ENCODE measurements around the gene FEM1A. TPM values are rescaled to one million over a fixed set of nuclear protein-coding genes. Genes with fewer than 3 reads are reported as not detected.

The FEM1A gene
- total RNA-seq, 5 donors from 2014 or later (not counting 1 experiment from before 2014, with no cell fraction given), result 9.7 to 17.7 (median 16.1) TPM

DNA sequence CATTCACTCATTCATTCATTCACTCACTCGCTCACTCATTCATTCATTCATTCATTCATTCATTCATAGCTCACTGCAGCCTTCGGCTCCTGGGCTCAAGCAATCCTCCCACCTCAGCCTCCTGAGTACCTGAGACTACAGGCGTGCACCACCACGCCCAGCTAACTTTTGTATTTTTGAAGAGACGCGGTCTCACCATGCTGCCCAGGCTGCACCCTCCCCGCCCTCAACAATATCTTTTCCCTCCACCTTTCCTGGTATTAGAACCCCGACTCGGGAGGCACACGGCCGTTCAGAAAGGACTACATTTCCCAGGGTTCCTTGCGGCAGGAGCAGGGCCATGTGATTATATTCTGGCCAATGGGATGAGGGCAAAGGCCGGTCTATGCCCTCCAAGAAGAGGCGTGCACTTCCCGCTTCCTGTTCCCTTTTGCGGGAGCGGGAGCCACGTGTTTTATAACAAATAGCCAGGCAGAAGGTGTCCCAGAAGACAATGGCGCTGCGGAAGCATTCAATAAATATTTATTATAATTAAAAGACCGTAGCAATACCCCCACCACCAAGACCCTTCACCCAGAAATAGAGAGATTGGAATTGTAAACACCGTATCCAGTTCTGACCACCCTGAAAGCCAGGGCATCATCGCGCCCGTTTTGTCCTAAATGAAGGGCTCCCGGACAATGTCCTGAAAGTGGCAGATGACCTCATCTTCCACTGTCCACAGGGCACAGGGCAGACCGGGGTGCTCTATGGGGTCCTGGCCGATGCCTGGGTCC lies 24.1 kb downstream of the FEM1A start:
- Mint-ChIP-seq H3K4me3 (peak overlapping the region; percentile 69 to 81 (median 73)), H3K27me3 (no peaks in the 10 kb centered on the region), H3K27ac (peak overlapping the region; percentile 71 to 78), H3K9me3 (no peaks in the 10 kb centered on the region), H3K36me3 (peaks cover 3% of the 10 kb centered on the region), H3K4me1 (peaks cover 17 to 28% (median 19%) of the 10 kb centered on the region in 3 donors)
- WGBS (ENCODE audit: insufficient coverage), result 61% methylated on average over 17 of the region's 28 CpGs
- Histone ChIP-seq H3K27ac (ENCODE audit: low read length) (no peak overlapping the region), H3K9me3 (no peaks in the 10 kb centered on the region), H3K36me3 (ENCODE audit: control insufficient read depth in 2 of 2, extremely low read depth in 1 of 2, insufficient read depth in 1 of 2, low read length in 1 of 2) (peaks cover 4 to 16% of the 10 kb centered on the region in 2 donors), H3K4me1 (ENCODE audit: control insufficient read depth in 1 of 2, extremely low read depth in 1 of 2, insufficient read depth in 2 of 2, low read length in 2 of 2) (peaks cover 0 to 17% of the 10 kb centered on the region in 2 experiments), H3K27me3 (replicated peaks in 1 of 2; ENCODE audit: control insufficient read depth in 2 of 2, extremely low read depth in 1 of 2, insufficient read depth in 2 of 2, low read length in 1 of 2) (no peaks in the 10 kb centered on the region), H3K4me3 (ENCODE audit: control insufficient read depth in 1 of 2, extremely low read depth in 1 of 2, low read length in 1 of 2) (peak overlapping the region; percentile 31 to 40)
- ATAC-seq (replicated peaks in 1 of 4), result peak; percentile 89 to 94 (median 90)
- POLR2A ChIA-PET, result no interaction called here
- CTCF ChIA-PET, result interaction anchor here in 1 of 2 donors (1.6 kb wide), 1 partner anchor 96 kb away, joined by 6 read pairs; no protein-coding TSS in a partner anchor
- peak; percentile 35 to 87 (median 64) for DNase-seq

DNA sequence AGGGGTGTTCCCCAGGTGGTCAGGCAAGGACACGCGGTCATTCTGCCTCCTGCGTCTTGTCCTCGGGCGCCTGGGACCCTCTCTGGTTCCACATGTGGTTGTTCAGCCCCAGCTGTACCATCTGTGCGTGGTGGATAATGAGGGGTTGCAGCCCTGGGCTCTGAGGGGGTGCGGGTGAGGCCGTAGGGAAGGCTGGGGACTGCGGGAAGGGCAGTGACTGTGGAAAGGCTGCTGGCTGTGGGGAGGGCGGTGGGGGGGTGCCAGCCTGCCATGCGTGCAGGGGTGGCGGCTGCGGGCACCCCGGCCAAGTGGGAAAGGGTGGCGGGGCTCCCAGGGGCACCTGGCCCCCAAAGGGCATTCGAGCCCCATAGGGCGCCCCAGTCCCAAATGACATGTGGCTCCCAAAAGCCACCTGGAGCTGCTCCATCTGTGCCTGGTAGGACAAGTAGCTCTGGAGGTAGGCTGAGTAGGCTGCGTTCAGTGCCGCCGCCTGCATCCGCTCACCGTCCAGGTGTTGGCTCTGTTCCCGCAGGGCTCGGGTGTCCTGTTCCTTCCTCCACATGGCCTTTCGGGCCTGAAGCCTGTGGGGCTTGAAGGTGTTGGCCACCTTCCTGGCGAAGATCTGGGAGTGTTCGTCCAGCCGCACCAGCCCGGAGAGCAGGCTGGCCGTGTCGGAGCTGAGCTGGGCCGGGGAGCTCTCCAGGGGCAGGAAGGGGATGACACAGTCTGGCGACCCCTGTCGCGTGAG lies 24.8 kb downstream of the FEM1A start:
- H3K27ac Mint-ChIP-seq, result peak overlapping the region in 1 of 2 donors; percentile 78
- H3K27me3 ChIP-seq (replicated peaks in 1 of 2; ENCODE audit: control insufficient read depth in 2 of 2, extremely low read depth in 1 of 2, insufficient read depth in 2 of 2, low read length in 1 of 2), result no peaks in the 10 kb centered on the region
- H3K36me3 ChIP-seq (ENCODE audit: control insufficient read depth in 2 of 2, extremely low read depth in 1 of 2, insufficient read depth in 1 of 2, low read length in 1 of 2), result peaks cover 4 to 16% of the 10 kb centered on the region in 2 donors
- peak overlapping the region in 1 of 3 donors; percentile 81 for H3K4me3 Mint-ChIP-seq
- CTCF ChIA-PET, result interaction anchor here in 1 of 2 donors (0.6 kb wide), 1 partner anchor 10 kb away, joined by 4 read pairs; no protein-coding TSS in a partner anchor
- POLR2A ChIA-PET, result interaction anchor here in 1 of 2 donors (0.6 kb wide), 1 partner anchor 1593 kb away, joined by 19 read pairs; no protein-coding TSS in a partner anchor
- H3K4me3 ChIP-seq (ENCODE audit: control insufficient read depth in 1 of 2, extremely low read depth in 1 of 2, low read length in 1 of 2), result no peak overlapping the region
- H3K27ac ChIP-seq (ENCODE audit: low read length), result no peak overlapping the region
- peaks cover 17 to 26% (median 18%) of the 10 kb centered on the region in 3 donors for H3K4me1 Mint-ChIP-seq
- H3K9me3 Mint-ChIP-seq, result no peaks in the 10 kb centered on the region
- peaks cover 5% of the 10 kb centered on the region for H3K36me3 Mint-ChIP-seq
- no peaks in the 10 kb centered on the region for H3K9me3 ChIP-seq
- DNase-seq (no peak), ATAC-seq (replicated peaks in 1 of 4) (no peak)
- 97% methylated on average over 32 of the region's 35 CpGs for WGBS (ENCODE audit: insufficient coverage)
- peaks cover 0 to 16% of the 10 kb centered on the region in 2 experiments for H3K4me1 ChIP-seq (ENCODE audit: control insufficient read depth in 1 of 2, extremely low read depth in 1 of 2, insufficient read depth in 2 of 2, low read length in 2 of 2)
- no peaks in the 10 kb centered on the region for H3K27me3 Mint-ChIP-seq

DNA sequence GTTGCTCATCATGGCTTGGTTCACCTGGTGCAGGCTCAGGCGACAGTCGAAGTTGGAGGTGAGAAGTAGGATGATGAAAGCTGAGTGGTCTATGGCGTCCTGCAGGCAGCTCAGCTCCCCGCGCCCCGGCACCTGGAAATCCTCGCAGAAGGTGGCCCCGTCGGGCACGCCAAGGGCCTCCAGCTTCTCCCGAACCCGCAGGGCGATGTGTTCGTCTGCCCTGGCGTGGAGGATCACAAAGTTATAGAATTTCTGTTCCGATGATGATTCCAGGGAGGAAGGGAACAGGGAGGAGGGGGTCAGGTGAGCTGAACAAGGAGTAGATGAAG lies 25.4 kb downstream of the FEM1A start:
- H3K27me3 ChIP-seq (replicated peaks in 1 of 2; ENCODE audit: control insufficient read depth in 2 of 2, extremely low read depth in 1 of 2, insufficient read depth in 2 of 2, low read length in 1 of 2), result no peaks in the 10 kb centered on the region
- WGBS (ENCODE audit: insufficient coverage), result 97% methylated on average over 16 of the region's 16 CpGs
- H3K9me3 Mint-ChIP-seq, result no peaks in the 10 kb centered on the region
- CTCF ChIA-PET, result interaction anchor here in 1 of 2 donors (0.6 kb wide), 1 partner anchor 9 kb away, joined by 4 read pairs; no protein-coding TSS in a partner anchor
- peaks cover 4 to 16% of the 10 kb centered on the region in 2 donors for H3K36me3 ChIP-seq (ENCODE audit: control insufficient read depth in 2 of 2, extremely low read depth in 1 of 2, insufficient read depth in 1 of 2, low read length in 1 of 2)
- no peaks in the 10 kb centered on the region for H3K27me3 Mint-ChIP-seq
- H3K4me3 ChIP-seq (ENCODE audit: control insufficient read depth in 1 of 2, extremely low read depth in 1 of 2, low read length in 1 of 2), result no peak overlapping the region
- ATAC-seq (replicated peaks in 1 of 4) (no peak), DNase-seq (no peak)
- H3K4me1 Mint-ChIP-seq, result peaks cover 13 to 22% (median 14%) of the 10 kb centered on the region in 3 donors
- POLR2A ChIA-PET, result interaction anchor here in 1 of 2 donors (0.6 kb wide), 1 partner anchor 1594 kb away, joined by 19 read pairs; no protein-coding TSS in a partner anchor
- no peaks in the 10 kb centered on the region for H3K9me3 ChIP-seq
- H3K36me3 Mint-ChIP-seq, result peaks cover 5% of the 10 kb centered on the region
- no peak overlapping the region for H3K27ac ChIP-seq (ENCODE audit: low read length)
- H3K27ac Mint-ChIP-seq, result no peak overlapping the region
- H3K4me1 ChIP-seq (ENCODE audit: control insufficient read depth in 1 of 2, extremely low read depth in 1 of 2, insufficient read depth in 2 of 2, low read length in 2 of 2), result peaks cover 0 to 11% of the 10 kb centered on the region in 2 experiments
- peak overlapping the region in 1 of 3 donors; percentile 37 for H3K4me3 Mint-ChIP-seq

DNA sequence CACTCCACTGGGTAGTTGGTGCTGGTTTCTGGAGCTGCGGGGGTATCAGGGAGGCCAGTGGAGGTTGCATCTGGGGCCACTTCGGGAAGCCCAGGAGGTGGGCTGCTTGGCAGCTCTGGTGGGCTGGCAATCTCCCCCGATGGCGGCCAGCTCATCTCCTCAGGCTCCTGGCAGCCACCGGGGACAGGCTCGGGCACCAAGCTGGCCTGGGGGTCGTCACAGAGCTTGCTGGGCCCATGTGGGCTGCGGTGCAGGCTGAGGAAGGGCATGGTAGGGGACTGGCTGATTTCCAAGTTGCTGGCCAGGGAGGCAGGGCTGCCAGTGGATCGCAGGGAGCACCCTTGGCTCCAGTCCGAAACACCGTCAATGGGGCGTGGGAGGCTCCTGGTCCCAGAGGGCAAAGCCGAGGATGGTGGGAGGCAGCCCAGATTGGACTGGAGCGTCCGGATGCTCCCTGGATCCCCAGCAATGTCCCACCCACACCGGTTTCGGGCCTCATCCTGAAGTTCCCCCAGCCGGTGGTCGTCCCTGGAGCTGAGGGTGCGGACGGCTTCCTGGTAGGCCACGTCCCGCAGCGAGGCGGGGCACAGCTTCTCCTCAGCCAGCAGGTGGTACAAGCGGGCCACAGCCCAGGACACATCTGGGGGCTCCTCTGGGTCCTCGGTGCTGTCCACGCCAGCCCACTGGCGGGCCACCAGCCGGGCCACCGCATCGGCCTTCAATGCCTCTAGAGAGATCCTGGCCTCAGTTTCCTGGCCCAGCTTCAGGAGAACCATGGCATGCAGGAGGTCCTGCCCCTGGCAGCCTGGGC lies 26.1 kb downstream of the FEM1A start:
- Histone ChIP-seq H3K27ac (ENCODE audit: low read length) (no peak overlapping the region), H3K9me3 (no peaks in the 10 kb centered on the region), H3K36me3 (ENCODE audit: control insufficient read depth in 2 of 2, extremely low read depth in 1 of 2, insufficient read depth in 1 of 2, low read length in 1 of 2) (peaks cover 4 to 16% of the 10 kb centered on the region in 2 donors), H3K4me3 (ENCODE audit: control insufficient read depth in 1 of 2, extremely low read depth in 1 of 2, low read length in 1 of 2) (no peak overlapping the region), H3K27me3 (replicated peaks in 1 of 2; ENCODE audit: control insufficient read depth in 2 of 2, extremely low read depth in 1 of 2, insufficient read depth in 2 of 2, low read length in 1 of 2) (no peaks in the 10 kb centered on the region), H3K4me1 (ENCODE audit: control insufficient read depth in 1 of 2, extremely low read depth in 1 of 2, insufficient read depth in 2 of 2, low read length in 2 of 2) (peaks cover 0 to 10% of the 10 kb centered on the region in 2 experiments)
- Mint-ChIP-seq H3K9me3 (no peaks in the 10 kb centered on the region), H3K36me3 (peaks cover 5% of the 10 kb centered on the region), H3K4me3 (peak overlapping the region in 1 of 3 donors; percentile 37), H3K4me1 (peaks cover 12 to 19% (median 14%) of the 10 kb centered on the region in 3 donors), H3K27me3 (no peaks in the 10 kb centered on the region), H3K27ac (no peak overlapping the region)
- WGBS (ENCODE audit: insufficient coverage), result 94% methylated on average over 30 of the region's 32 CpGs
- DNase-seq (no peak), ATAC-seq (replicated peaks in 1 of 4) (no peak)
- POLR2A ChIA-PET, result no interaction called here
- CTCF ChIA-PET, result interaction anchor here (0.6 to 0.8 kb wide), 2 partner anchors 8 to 99 kb away, joined by 3 to 4 read pairs; no protein-coding TSS in a partner anchor

DNA sequence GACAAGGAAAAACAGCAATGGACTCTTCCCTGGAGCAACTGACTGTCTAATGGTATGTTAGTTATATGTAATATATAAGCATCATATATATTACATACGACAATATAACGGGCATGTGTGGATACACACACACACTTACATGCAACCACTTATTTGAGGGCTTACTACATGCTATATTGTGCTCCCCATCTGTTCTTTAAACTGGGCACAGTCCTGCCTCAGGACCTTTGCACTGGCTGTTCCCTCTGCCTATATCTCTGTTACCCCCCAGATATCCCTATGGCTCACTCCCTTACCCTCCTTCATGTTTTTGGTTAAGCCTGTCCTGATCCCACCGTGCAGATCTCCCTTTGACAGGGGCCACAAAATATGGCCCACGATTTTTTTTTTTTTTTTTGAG lies 29.7 kb downstream of the FEM1A start:
- Histone ChIP-seq H3K4me1 (ENCODE audit: control insufficient read depth in 1 of 2, extremely low read depth in 1 of 2, insufficient read depth in 2 of 2, low read length in 2 of 2) (no peaks in the 10 kb centered on the region), H3K9me3 (no peaks in the 10 kb centered on the region), H3K27me3 (replicated peaks in 1 of 2; ENCODE audit: control insufficient read depth in 2 of 2, extremely low read depth in 1 of 2, insufficient read depth in 2 of 2, low read length in 1 of 2) (no peaks in the 10 kb centered on the region), H3K4me3 (ENCODE audit: control insufficient read depth in 1 of 2, extremely low read depth in 1 of 2, low read length in 1 of 2) (no peak overlapping the region), H3K36me3 (ENCODE audit: control insufficient read depth in 2 of 2, extremely low read depth in 1 of 2, insufficient read depth in 1 of 2, low read length in 1 of 2) (peaks cover 4 to 16% of the 10 kb centered on the region in 2 donors), H3K27ac (ENCODE audit: low read length) (no peak overlapping the region)
- ATAC-seq (replicated peaks in 1 of 4), result no peak
- ChIA-PET POLR2A (no interaction called here), CTCF (no interaction called here)
- Mint-ChIP-seq H3K27me3 (no peaks in the 10 kb centered on the region), H3K4me3 (no peak overlapping the region), H3K36me3 (peaks cover 5% of the 10 kb centered on the region), H3K4me1 (peaks cover 0 to 4% (median 0%) of the 10 kb centered on the region in 3 donors), H3K9me3 (no peaks in the 10 kb centered on the region), H3K27ac (no peak overlapping the region)
- no peak for DNase-seq
- 87% methylated on average over 3 of the region's 4 CpGs for WGBS (ENCODE audit: insufficient coverage)

All from T-cell (primary cell).